K562 (cell line): ENCODE results near the gene EPHB4. TPM values are rescaled to one million over a fixed set of nuclear protein-coding genes. Genes with fewer than 3 reads are reported as not detected.

Experiments used
- BRD4 ChIP-seq: fragments of 200-600 bp; sonication (generic); IDR thresholded peaks from 2 replicates; pipeline ENCODE4 v1.6.1; 2017; ENCODE audit warnings: inconsistent platforms
- CCNT2 ChIP-seq: IDR thresholded peaks from 2 replicates; pipeline ENCODE4 v1.6.1; 2011; ENCODE audit warnings: borderline replicate concordance, low read depth, mild to moderate bottlenecking, moderate library complexity, mixed read lengths, low read length; ENCODE audit not compliant: insufficient read length; ENCODE audit errors: extremely low read depth
- MITF ChIP-seq: IDR thresholded peaks from 2 replicates; pipeline ENCODE4 v1.6.1; 2014; ENCODE audit warnings: antibody characterized with exemption
- NFRKB ChIP-seq: fragments of 450-650 bp; IDR thresholded peaks from 2 replicates; pipeline ENCODE4 v1.6.1; 2016; ENCODE audit warnings: low read depth
- TBP ChIP-seq: optimal IDR thresholded peaks from 2 replicates; pipeline ENCODE3; 2011; ENCODE audit warnings: low read depth, low read length, improper control_type of control experiment
- TCF7 ChIP-seq: sonication (generic); IDR thresholded peaks from 2 replicates; pipeline ENCODE4 v1.6.1; 2016; ENCODE audit warnings: antibody characterized with exemption, borderline replicate concordance
- TGIF2 ChIP-seq: sonication (generic); formaldehyde crosslinking; IDR thresholded peaks from 2 replicates; pipeline ENCODE4 v1.8.1; 2022; ENCODE audit warnings: mild to moderate bottlenecking, missing genetic modification reagents, moderate library complexity
- polyA plus RNA-seq, 8 experiments: library from polyadenylated mRNA; depleted of rRNA in 4 of 8; stranded (reverse) in 5 of 8; unstranded in 3 of 8; fragments of >200 nt; fragmentation: Nextera tagmentation in 2 of 8; fragmentation: Illumina TruSeq in 1 of 8; extraction: Ambion mirVana in 2 of 8; extraction: Trizol in 1 of 8; gene quantifications; 2 replicates each; pipeline versions ENCODE4 v1.2.1 to v1.2.3, GENCODE V29; 2011 to 2014; ENCODE audit warnings: inconsistent platforms in 1 of 8, missing spikeins in 1 of 8
- total RNA-seq, 7 experiments: library from RNA; depleted of rRNA in 6 of 7; stranded (reverse); fragments of >200 nt in 6 of 7; fragmentation: Illumina TruSeq in 2 of 7; extraction: Trizol in 2 of 7; gene quantifications; 2 replicates each; pipeline versions ENCODE4 v1.2.1 to v1.2.3, GENCODE V29; 2011 to 2021; ENCODE audit warnings: low replicate concordance in 1 of 7
- TF ChIP-seq, protein P1 (sequence below): fragments of 450-650 bp; formaldehyde crosslinking; IDR thresholded peaks from 2 replicates; pipeline ENCODE4 v1.4.0; 2020; ENCODE audit warnings: mild to moderate bottlenecking, mixed read lengths
- TF ChIP-seq, protein P2 (sequence below), 2 experiments: fragments of 450-650 bp; formaldehyde crosslinking in 1 of 2; IDR thresholded peaks; 2 replicates each; pipeline versions ENCODE4 v1.4.0 to v1.6.1; 2014 to 2020; ENCODE audit warnings: mild to moderate bottlenecking in 2 of 2, borderline replicate concordance in 1 of 2, low read depth in 1 of 2
- TF ChIP-seq, protein P3 (sequence below): fragments of 250-450 bp; sonication (Bioruptor Pico); IDR thresholded peaks from 2 replicates; pipeline ENCODE4 v1.4.0; 2020; ENCODE audit warnings: mild to moderate bottlenecking
- TF ChIP-seq, protein P4 (sequence below): fragments of 450-650 bp; IDR thresholded peaks from 2 replicates; pipeline ENCODE4 v1.6.1; 2016; ENCODE audit warnings: low read depth, mild to moderate bottlenecking, moderate library complexity

The EPHB4 gene
- total and polyA plus RNA-seq, 9 of the 15 experiments (the other 6 are each of a cell fraction or from before 2014, with no cell fraction given): 1.2 to 82.1 (median 37.9) TPM

DNA sequence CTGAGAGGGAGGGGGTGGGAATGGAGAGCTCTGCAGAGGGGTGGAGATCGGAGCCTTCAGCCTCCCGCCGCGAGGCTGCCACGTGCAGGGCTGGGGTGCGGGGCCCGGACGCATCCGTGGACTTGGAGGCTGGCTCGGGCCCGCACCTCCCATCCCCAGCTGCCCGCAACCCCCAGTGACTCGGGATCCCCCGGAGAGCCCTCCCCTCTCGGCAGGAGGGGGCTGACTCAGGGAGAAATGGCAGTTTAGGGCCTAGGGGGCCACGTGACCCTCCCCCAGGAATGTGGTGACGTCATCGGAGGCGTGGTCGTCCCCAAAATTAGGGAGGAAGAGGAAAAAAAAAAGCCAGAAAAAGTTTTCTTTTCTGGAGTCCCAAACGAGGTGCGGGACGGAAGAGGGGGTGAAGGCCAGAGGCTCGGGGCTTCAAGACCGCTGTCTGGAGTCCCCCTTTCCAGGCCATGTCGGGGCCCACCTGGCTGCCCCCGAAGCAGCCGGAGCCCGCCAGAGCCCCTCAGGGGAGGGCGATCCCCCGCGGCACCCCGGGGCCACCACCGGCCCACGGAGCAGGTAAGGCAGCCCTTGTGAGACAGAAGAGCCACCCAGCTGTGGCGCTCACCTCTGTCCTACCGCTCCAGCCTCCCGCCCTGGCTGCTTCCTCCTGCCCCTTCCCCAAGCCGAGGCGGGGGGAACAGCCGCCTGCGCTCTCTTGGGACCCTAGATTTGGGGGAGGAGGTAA, 39.9 kb upstream of the EPHB4 start, which contains the start of gene TRIP6 (continued):
- peak; percentile 97 for TF ChIP-seq MITF
- TF ChIP-seq, protein P1, sequence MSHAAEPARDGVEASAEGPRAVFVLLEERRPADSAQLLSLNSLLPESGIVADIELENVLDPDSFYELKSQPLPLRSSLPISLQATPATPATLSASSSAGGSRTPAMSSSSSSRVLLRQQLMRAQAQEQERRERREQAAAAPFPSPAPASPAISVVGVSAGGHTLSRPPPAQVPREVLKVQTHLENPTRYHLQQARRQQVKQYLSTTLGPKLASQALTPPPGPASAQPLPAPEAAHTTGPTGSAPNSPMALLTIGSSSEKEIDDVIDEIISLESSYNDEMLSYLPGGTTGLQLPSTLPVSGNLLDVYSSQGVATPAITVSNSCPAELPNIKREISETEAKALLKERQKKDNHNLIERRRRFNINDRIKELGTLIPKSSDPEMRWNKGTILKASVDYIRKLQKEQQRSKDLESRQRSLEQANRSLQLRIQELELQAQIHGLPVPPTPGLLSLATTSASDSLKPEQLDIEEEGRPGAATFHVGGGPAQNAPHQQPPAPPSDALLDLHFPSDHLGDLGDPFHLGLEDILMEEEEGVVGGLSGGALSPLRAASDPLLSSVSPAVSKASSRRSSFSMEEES (CRISPR knock-in tag): peak; percentile 93
- TF ChIP-seq, protein P2, sequence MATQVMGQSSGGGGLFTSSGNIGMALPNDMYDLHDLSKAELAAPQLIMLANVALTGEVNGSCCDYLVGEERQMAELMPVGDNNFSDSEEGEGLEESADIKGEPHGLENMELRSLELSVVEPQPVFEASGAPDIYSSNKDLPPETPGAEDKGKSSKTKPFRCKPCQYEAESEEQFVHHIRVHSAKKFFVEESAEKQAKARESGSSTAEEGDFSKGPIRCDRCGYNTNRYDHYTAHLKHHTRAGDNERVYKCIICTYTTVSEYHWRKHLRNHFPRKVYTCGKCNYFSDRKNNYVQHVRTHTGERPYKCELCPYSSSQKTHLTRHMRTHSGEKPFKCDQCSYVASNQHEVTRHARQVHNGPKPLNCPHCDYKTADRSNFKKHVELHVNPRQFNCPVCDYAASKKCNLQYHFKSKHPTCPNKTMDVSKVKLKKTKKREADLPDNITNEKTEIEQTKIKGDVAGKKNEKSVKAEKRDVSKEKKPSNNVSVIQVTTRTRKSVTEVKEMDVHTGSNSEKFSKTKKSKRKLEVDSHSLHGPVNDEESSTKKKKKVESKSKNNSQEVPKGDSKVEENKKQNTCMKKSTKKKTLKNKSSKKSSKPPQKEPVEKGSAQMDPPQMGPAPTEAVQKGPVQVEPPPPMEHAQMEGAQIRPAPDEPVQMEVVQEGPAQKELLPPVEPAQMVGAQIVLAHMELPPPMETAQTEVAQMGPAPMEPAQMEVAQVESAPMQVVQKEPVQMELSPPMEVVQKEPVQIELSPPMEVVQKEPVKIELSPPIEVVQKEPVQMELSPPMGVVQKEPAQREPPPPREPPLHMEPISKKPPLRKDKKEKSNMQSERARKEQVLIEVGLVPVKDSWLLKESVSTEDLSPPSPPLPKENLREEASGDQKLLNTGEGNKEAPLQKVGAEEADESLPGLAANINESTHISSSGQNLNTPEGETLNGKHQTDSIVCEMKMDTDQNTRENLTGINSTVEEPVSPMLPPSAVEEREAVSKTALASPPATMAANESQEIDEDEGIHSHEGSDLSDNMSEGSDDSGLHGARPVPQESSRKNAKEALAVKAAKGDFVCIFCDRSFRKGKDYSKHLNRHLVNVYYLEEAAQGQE (IDR thresholded peaks at IDR 0.05; ENCODE audit: borderline replicate concordance): peak; percentile 87
- TF ChIP-seq, protein P2 (CRISPR knock-in tag; IDR thresholded peaks at IDR 0.05; ENCODE audit: low read depth): no peak
- TF ChIP-seq, protein P3, sequence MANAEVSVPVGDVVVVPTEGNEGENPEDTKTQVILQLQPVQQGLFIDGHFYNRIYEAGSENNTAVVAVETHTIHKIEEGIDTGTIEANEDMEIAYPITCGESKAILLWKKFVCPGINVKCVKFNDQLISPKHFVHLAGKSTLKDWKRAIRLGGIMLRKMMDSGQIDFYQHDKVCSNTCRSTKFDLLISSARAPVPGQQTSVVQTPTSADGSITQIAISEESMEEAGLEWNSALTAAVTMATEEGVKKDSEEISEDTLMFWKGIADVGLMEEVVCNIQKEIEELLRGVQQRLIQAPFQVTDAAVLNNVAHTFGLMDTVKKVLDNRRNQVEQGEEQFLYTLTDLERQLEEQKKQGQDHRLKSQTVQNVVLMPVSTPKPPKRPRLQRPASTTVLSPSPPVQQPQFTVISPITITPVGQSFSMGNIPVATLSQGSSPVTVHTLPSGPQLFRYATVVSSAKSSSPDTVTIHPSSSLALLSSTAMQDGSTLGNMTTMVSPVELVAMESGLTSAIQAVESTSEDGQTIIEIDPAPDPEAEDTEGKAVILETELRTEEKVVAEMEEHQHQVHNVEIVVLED (CRISPR knock-in tag): no peak
- 0 out of 2 replicates have a peak, but pooled peaks have one; percentile 40 for TF ChIP-seq TGIF2
- peak; percentile 74 for TF ChIP-seq TBP
- peak; percentile 58; the same call in 1 of the 2 replicates for TF ChIP-seq NFRKB
- 0 out of 2 replicates have a peak, but pooled peaks have one; percentile 23 for TF ChIP-seq TCF7
- TF ChIP-seq BRD4: peak; percentile 82
- TF ChIP-seq, protein P4, sequence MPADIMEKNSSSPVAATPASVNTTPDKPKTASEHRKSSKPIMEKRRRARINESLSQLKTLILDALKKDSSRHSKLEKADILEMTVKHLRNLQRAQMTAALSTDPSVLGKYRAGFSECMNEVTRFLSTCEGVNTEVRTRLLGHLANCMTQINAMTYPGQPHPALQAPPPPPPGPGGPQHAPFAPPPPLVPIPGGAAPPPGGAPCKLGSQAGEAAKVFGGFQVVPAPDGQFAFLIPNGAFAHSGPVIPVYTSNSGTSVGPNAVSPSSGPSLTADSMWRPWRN: peak; percentile 78; the same call in 1 of the 2 replicates
- TF ChIP-seq CCNT2: peak; percentile 81
